Activated naive CD8-positive, alpha-beta T cell treated with anti-CD3 and anti-CD28 coated beads for 36 hours (primary cell): ENCODE results near the gene CCDC80. TPM values are rescaled to one million over a fixed set of nuclear protein-coding genes. Genes with fewer than 3 reads are reported as not detected.

Experiments
- DNase-seq: peaks from one replicate; pipeline ENCODE4 v3.0.0; 2021
- H3K27ac Mint-ChIP-seq: one replicate; pipeline ENCODE4 v1.8.0; 2022; ENCODE audit warnings: mild to moderate bottlenecking, moderate library complexity, mixed read lengths
- H3K27me3 Mint-ChIP-seq: one replicate; pipeline ENCODE4 v1.8.0; 2022; ENCODE audit warnings: mild to moderate bottlenecking, mixed read lengths
- H3K36me3 Mint-ChIP-seq: one replicate; pipeline ENCODE4 v1.8.0; 2021; ENCODE audit warnings: mild to moderate bottlenecking, mixed read lengths
- H3K4me1 Mint-ChIP-seq: one replicate; pipeline ENCODE4 v1.8.0; 2021; ENCODE audit warnings: mixed read lengths
- H3K4me3 Mint-ChIP-seq: one replicate; pipeline ENCODE4 v1.8.0; 2022; ENCODE audit warnings: mild to moderate bottlenecking, moderate library complexity, mixed read lengths
- H3K9me3 Mint-ChIP-seq: one replicate; pipeline ENCODE4 v1.8.0; 2022; ENCODE audit warnings: mixed read lengths
- total RNA-seq, 2 experiments: library from RNA; stranded (reverse); gene quantifications; one replicate each; pipeline ENCODE4 v1.2.3, GENCODE V29; 2021

CCDC80 gene
- total RNA-seq, 2 experiments from 2014 or later: not detected

DNA sequence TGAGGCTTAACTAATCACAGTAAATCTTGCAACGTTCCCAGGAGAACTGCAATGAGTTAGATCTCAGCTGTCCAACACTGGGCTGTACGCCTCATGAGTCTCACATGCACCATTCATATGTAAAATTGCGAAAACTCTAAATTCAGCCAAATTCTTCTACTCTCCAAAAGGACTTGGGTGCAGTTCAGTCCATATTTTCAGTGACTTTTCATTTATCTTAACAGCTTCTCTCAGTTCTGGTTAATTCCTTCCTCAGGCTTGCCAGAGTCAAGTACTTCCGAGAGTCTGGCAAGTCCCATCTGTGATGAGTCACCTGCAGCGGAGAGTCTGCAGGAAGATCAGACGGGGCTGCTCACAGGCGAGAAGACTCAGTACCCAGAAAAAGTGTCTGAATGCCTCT, 11.5 kb downstream of the CCDC80 start:
- H3K27me3 Mint-ChIP-seq: no peaks in the 10 kb centered on the region
- no peaks in the 10 kb centered on the region for H3K9me3 Mint-ChIP-seq
- no peaks in the 10 kb centered on the region for H3K36me3 Mint-ChIP-seq
- no peak overlapping the region for H3K27ac Mint-ChIP-seq
- no peak overlapping the region for H3K4me3 Mint-ChIP-seq
- no peak for DNase-seq
- peaks cover 2% of the 10 kb centered on the region for H3K4me1 Mint-ChIP-seq

DNA sequence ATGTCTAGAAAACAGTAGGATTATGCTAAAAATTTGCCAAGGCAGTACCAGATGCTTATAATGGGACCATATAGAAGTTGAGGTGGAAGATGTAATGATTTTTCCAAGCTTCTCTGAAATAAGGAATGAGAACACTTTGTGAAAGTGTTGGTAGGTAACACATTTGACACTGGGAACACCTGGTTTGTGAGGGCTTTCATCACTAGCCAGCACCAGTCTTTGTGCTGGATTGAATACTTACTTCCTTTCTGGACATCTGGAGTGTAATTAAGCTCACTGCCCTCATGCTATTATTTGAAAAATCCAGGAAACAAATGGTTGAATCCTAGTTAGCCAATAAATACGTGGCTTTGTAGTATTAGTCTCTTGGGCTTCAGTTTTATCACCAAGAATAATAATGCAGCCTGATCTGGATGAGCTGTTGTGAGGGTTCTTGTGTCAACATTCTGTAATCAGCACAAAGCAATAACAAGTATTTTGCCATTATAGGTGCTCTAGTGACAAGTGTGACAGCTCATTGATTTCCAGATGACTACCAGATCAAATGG, 12.9 kb downstream of the CCDC80 start:
- H3K27me3 Mint-ChIP-seq: peaks cover 3% of the 10 kb centered on the region
- no peak for DNase-seq
- no peak overlapping the region for H3K27ac Mint-ChIP-seq
- no peaks in the 10 kb centered on the region for H3K36me3 Mint-ChIP-seq
- peaks cover 2% of the 10 kb centered on the region for H3K4me1 Mint-ChIP-seq
- H3K4me3 Mint-ChIP-seq: no peak overlapping the region
- H3K9me3 Mint-ChIP-seq: no peaks in the 10 kb centered on the region

DNA sequence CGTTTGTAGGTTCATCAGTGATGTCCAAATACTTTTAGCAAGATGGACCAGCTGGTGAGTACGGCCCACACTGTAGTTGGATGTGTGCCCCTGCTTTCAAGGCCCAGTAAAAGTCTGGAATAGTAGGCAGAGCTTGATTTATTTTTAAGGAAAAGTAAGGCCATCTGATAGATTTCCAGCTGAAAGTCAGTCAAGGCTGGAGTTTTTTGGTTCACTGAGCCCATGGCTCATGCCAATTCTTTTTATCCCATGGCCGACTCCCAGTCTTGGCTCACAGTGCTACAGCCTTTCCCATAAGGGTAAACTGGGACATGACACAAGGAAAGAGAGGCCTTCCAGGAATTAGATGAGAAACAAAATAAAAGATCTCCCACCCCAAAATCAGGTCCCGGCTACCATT, 13.5 kb downstream of the CCDC80 start:
- H3K27ac Mint-ChIP-seq: no peak overlapping the region
- H3K36me3 Mint-ChIP-seq: no peaks in the 10 kb centered on the region
- peaks cover 3% of the 10 kb centered on the region for H3K27me3 Mint-ChIP-seq
- no peak overlapping the region for H3K4me3 Mint-ChIP-seq
- no peak for DNase-seq
- H3K4me1 Mint-ChIP-seq: peaks cover 2% of the 10 kb centered on the region
- no peaks in the 10 kb centered on the region for H3K9me3 Mint-ChIP-seq

DNA sequence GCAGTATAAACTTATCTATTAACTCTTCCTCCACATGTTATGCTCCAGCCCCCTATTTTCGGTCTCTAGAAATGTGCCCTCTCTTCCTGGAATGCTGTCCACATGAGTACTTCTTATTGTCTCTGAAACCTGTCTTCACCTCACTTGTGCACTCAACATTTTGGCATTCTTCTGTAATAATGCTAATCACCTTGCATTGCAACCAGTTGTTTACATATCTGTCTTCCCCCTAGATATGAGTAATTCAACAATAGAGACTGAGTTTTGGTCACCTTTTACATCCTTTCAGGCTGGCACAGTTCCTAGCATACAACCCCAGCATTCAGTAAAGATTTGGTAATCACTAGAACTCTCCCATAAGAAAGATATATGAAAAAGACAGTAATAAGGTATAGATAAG, 17.2 kb downstream of the CCDC80 start:
- Mint-ChIP-seq H3K4me3 (no peak overlapping the region), H3K27ac (no peak overlapping the region), H3K36me3 (no peaks in the 10 kb centered on the region), H3K27me3 (peaks cover 3% of the 10 kb centered on the region), H3K9me3 (no peaks in the 10 kb centered on the region), H3K4me1 (no peaks in the 10 kb centered on the region)
- DNase-seq: no peak

DNA sequence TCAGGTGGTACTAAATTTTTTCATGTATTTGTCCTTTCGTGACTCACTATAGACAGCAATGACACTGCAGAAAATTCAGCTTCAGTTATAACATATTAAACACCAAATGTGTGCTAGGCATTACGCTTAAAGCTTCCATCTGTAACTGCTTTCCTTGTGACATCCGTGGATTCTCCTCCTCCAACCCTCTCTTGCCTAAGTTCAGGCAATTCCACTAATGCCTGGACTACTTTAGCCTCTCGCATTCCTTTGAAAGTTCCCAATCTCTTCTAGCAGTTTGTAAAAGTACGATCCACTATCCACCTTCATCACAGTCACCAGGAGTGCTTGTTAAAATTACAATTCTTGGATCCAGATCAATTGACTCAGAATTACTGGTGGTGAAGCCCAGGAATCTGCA, 17.7 kb downstream of the CCDC80 start:
- H3K9me3 Mint-ChIP-seq: no peaks in the 10 kb centered on the region
- H3K27ac Mint-ChIP-seq: no peak overlapping the region
- no peaks in the 10 kb centered on the region for H3K36me3 Mint-ChIP-seq
- H3K27me3 Mint-ChIP-seq: peaks cover 3% of the 10 kb centered on the region
- H3K4me1 Mint-ChIP-seq: no peaks in the 10 kb centered on the region
- no peak overlapping the region for H3K4me3 Mint-ChIP-seq
- no peak for DNase-seq

DNA sequence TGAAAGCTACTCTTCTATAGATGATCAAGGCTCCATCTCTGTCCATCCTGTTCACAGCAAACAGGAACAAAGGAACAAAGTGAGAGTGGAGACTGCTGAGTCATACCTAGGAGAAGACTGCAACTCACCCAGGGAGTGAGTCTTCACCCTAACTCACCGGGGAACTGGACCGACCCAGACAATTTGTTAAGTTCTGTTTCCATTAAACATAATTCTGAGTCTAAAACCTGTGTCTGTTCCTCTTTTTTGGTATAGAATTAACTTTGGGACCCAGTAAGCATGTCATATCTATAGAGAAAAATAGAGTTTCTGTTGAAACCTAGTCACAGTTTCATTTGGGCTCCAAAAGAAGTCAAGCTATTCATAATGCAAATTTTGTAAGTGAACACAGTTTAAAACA, 21.6 kb downstream of the CCDC80 start:
- H3K36me3 Mint-ChIP-seq: no peaks in the 10 kb centered on the region
- H3K27ac Mint-ChIP-seq: no peak overlapping the region
- H3K4me3 Mint-ChIP-seq: no peak overlapping the region
- peaks cover 3% of the 10 kb centered on the region for H3K27me3 Mint-ChIP-seq
- DNase-seq: no peak
- no peaks in the 10 kb centered on the region for H3K9me3 Mint-ChIP-seq
- H3K4me1 Mint-ChIP-seq: no peaks in the 10 kb centered on the region

DNA sequence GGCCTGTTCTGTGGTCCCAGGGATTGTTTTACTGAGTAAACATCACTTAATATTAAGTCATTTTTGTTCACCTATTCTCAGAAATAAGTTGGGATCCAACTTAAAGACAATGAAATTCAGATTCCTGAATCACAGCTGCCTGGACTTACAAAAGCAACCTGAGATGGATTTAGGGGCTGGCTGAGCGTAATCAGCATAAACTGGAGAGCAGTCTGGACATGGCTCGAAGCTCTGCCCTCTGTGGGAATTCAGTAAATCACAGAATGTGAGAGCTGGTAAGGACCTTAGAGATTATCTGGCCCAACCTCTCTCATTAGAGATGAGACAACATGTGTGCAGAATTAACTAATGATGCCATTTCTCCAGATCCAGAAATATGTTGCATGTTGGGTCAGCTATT, 23.7 kb downstream of the CCDC80 start:
- Mint-ChIP-seq H3K4me1 (no peaks in the 10 kb centered on the region), H3K9me3 (no peaks in the 10 kb centered on the region), H3K4me3 (no peak overlapping the region), H3K27ac (no peak overlapping the region), H3K36me3 (no peaks in the 10 kb centered on the region), H3K27me3 (no peaks in the 10 kb centered on the region)
- no peak for DNase-seq

DNA sequence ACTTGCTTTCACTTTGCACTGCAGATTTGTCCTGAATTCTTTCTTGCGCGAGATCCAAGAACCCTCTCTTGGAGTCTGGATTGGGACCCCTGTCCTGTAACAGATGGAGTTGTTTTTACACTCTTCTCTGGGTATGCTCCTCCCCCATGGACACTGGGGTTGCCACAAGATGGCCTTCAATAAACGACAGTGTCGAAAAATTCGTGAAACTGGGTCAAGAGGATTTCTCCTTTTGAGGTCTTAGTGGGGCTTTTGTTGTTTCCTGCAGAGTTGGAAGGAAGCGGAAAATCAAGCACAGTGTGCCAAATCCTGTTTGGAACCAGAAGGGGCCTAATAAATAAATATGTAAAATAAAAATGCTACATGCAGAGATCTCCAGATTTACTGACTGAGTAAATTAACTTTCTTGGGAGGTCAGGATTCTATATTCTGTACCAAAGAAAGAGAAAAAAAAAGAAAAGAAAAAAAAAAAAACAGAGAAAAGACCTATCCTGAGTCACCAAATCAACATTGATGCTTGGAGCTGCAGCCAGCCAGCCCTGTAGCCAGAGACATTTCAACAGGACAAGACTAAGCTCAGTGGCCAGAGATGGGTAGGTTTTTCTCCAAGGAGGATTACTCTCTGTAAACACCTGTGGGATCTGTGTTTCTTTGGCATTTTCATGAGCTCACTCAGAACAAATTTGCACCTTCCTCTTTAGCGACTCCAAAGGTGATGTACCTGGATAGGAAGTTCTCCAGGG, 24.8 kb downstream of the CCDC80 start:
- H3K27ac Mint-ChIP-seq: no peak overlapping the region
- no peaks in the 10 kb centered on the region for H3K9me3 Mint-ChIP-seq
- no peaks in the 10 kb centered on the region for H3K27me3 Mint-ChIP-seq
- no peaks in the 10 kb centered on the region for H3K36me3 Mint-ChIP-seq
- H3K4me3 Mint-ChIP-seq: no peak overlapping the region
- DNase-seq: no peak
- no peaks in the 10 kb centered on the region for H3K4me1 Mint-ChIP-seq

DNA sequence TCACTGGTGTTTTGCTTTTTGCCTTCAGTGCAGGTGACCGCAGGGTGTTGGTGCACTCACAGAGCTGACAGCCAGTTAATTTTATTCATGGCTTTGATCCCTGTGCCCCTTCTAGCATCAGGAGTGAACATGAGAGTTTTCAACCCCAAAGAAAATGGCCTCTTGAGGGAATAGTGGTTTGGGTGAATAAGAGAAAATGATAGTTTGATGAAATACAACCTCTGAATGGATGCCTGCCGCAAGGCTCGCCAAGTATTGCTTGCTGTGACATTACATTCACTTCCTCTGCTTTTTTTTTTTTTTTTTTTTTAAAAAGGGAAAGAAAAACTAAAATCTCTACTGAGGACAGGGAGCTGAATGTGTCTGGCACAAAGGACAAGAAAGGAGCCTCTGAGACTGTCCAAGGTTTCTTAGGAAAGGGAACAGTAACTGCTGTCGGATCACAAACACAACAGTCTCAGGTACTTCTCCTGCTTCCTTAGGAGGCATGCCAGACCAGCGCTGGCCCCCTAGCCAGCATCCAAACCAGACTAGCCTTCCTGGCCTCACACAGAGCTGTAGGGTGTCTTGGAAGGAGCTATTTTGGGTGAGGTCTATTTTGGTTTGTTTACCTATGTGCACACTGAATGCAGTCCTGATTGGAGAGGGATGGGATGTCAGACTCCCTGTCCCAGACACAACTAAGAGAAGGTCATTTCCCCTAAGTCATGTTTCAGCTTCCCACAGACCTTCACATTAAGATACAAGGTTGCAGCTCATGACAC, 29.0 kb downstream of the CCDC80 start:
- H3K27me3 Mint-ChIP-seq: peaks cover 16% of the 10 kb centered on the region
- H3K27ac Mint-ChIP-seq: no peak overlapping the region
- DNase-seq: no peak
- no peaks in the 10 kb centered on the region for H3K4me1 Mint-ChIP-seq
- no peaks in the 10 kb centered on the region for H3K9me3 Mint-ChIP-seq
- H3K36me3 Mint-ChIP-seq: no peaks in the 10 kb centered on the region
- H3K4me3 Mint-ChIP-seq: no peak overlapping the region

DNA sequence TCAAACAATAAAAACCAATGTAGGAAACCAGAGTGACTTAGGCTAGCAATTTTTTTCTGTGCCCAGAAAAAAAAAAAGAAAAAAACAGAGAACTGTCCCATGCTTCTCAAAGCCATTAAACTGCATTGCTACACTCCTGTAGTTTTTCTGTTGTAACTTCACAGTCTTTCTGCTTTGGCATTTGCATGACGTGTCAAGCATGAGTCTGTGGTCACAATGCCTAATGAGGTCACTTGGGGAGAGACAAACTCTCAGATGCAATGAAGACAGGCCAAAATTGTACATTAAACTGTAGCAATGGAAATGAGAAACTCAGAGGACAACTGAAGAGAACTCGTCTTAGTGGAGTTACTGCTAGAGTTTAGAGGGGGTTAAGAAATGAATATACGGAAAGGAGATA, 30.8 kb downstream of the CCDC80 start:
- Mint-ChIP-seq H3K4me3 (no peak overlapping the region), H3K4me1 (no peaks in the 10 kb centered on the region), H3K27ac (no peak overlapping the region), H3K36me3 (no peaks in the 10 kb centered on the region), H3K9me3 (no peaks in the 10 kb centered on the region), H3K27me3 (peaks cover 25% of the 10 kb centered on the region)
- no peak for DNase-seq

DNA sequence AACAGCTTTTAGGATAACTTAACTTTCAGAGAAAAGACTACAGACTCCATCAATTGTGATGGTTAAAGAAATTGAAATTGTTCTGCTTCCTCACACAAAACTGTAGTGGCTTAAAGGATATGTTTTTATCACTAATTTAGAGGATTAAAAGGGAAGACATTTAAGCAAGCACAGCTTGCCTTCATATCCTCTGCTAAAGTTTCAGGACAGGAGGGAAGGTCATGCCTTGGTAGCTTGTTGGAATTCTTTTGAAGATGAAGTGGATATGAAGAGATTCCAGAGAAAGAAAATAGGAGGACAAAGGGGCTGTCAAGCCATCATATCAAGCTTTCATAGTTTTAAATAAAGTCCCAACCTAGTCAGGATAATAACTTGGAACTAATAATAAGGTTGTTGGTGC, 33.1 kb downstream of the CCDC80 start:
- no peaks in the 10 kb centered on the region for H3K9me3 Mint-ChIP-seq
- peaks cover 25% of the 10 kb centered on the region for H3K27me3 Mint-ChIP-seq
- H3K4me1 Mint-ChIP-seq: peaks cover 5% of the 10 kb centered on the region
- H3K4me3 Mint-ChIP-seq: no peak overlapping the region
- DNase-seq: no peak
- H3K27ac Mint-ChIP-seq: no peak overlapping the region
- no peaks in the 10 kb centered on the region for H3K36me3 Mint-ChIP-seq

DNA sequence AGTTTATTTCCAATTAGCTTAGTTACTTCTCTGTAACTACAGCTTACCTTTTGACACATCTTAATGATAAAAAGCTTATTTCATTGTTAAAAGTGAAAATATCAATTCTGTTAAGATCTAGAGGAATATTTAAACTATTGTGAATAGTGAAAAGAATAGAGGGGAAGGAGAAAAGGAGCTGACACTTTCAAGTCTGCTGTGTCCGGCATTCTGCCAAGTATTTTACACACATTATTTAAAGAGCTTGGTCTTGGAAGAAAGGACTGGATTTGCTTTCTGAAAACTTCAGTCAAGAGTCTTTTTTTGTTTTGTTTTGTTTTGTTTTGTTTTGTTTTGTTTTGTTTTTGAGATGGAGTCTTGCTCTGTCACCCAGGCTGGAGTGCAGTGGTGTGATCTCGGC, 34.8 kb downstream of the CCDC80 start:
- Mint-ChIP-seq H3K9me3 (no peaks in the 10 kb centered on the region), H3K4me3 (no peak overlapping the region), H3K36me3 (no peaks in the 10 kb centered on the region), H3K27ac (no peak overlapping the region), H3K4me1 (peaks cover 17% of the 10 kb centered on the region), H3K27me3 (peaks cover 25% of the 10 kb centered on the region)
- no peak for DNase-seq

DNA sequence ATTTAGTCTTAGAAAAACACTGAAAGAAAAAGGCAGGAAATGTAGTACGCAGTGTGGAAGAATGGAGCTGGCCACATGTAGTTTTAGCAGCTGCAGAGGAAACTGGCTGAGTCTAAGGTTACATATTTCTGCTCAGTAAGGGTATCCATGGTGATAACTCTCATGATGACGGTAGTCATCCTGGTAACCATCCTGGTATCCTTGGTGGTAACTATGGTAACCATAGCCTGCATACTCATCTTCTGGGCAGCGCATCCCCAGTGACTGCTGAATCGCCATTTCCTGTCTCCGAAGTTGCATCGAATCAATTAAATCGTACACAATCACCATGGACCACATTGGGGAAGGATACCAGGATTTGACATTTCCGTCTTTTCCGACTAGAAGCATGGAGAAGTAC, 35.7 kb downstream of the CCDC80 start:
- Mint-ChIP-seq H3K27ac (no peak overlapping the region), H3K27me3 (peaks cover 25% of the 10 kb centered on the region), H3K9me3 (no peaks in the 10 kb centered on the region), H3K4me3 (no peak overlapping the region), H3K36me3 (no peaks in the 10 kb centered on the region), H3K4me1 (peaks cover 17% of the 10 kb centered on the region)
- DNase-seq: no peak

DNA sequence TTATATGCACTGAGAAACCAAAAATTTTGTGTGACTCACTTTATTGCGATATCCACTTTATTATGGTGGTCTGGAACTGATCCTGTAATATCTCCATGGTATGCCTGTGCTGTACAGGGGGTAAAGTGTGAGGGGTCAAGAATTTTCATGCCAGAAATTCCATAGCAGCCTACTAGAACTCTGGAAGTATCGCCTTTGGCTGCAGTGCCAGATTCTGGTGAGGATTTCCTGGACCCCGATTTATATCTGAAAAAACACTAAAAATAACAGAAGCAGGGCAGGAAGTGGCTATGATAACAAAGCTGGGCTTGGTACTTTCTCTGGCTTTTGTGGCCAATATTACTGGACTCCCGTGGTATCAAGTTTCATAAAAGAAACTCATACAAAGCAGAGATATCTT, 36.4 kb downstream of the CCDC80 start:
- Mint-ChIP-seq H3K9me3 (no peaks in the 10 kb centered on the region), H3K27me3 (peaks cover 25% of the 10 kb centered on the region), H3K27ac (no peak overlapping the region), H3K36me3 (no peaks in the 10 kb centered on the region), H3K4me1 (peaks cover 17% of the 10 kb centered on the region), H3K4me3 (no peak overlapping the region)
- no peak for DNase-seq

DNA sequence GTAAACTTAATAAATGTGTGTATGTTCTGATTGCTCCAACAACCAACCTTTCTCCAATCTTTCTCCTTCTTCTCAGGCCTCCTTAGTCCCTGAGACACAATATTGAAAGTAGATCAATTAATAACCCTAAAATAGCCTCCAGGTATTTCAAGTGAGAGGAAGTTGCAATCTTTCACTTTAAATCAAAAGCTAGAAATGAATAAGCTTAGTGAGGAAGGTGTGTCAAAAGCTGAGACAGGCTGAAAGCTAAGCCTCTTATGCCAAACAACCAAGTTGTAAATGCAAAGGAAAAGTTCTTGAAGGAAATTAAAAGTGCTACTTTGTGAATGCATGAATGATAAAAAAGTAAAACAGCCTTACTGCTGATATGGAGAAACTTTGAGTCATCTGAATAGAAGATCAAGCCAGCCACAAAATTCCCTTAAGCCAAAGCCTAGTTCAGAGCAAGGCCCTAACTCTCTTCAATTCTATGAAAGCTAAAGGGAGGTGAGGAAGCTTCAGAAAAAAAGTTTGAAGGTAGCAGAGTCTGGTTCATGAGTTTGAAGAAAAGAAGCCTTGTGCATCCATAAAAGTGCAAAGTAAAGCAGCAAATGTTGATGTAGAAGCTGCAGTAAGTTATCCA, 38.6 kb downstream of the CCDC80 start:
- peaks cover 17% of the 10 kb centered on the region for H3K4me1 Mint-ChIP-seq
- peak overlapping the region; percentile 23 for H3K27ac Mint-ChIP-seq
- peaks cover 2% of the 10 kb centered on the region for H3K36me3 Mint-ChIP-seq
- H3K27me3 Mint-ChIP-seq: peaks cover 13% of the 10 kb centered on the region
- DNase-seq: no peak
- H3K4me3 Mint-ChIP-seq: no peak overlapping the region
- no peaks in the 10 kb centered on the region for H3K9me3 Mint-ChIP-seq
